GM12801 (cell line): Measurements from ENCODE around the gene THEMIS.

Source experiments
- TF ChIP-seq, protein P1 (sequence below): IDR thresholded peaks from one replicate; pipeline ENCODE4 v1.5.1; 2011; ENCODE audit warnings: control low read depth; ENCODE audit not compliant: insufficient read length; ENCODE audit errors: extremely low read depth

Gene THEMIS

DNA sequence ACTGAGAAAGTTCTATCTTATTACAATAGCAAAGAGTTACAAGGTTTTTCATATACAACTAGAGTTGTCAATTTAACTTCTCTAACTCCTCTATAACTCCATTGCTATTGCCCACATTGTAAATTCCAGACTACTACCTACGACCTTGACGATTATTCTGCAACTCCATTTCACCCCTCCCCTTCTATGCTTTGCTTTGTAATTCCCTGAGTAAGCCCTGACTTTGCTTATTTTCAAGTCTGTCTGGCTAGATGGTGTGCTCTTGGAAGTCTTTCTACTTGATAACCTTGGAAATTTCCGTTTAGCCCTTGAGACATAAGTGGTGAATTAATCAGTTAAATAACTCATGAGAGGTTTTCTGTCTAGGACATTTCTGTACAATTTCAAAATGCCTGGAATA, 162.4 kb downstream of the THEMIS start:
- TF ChIP-seq, protein P1, sequence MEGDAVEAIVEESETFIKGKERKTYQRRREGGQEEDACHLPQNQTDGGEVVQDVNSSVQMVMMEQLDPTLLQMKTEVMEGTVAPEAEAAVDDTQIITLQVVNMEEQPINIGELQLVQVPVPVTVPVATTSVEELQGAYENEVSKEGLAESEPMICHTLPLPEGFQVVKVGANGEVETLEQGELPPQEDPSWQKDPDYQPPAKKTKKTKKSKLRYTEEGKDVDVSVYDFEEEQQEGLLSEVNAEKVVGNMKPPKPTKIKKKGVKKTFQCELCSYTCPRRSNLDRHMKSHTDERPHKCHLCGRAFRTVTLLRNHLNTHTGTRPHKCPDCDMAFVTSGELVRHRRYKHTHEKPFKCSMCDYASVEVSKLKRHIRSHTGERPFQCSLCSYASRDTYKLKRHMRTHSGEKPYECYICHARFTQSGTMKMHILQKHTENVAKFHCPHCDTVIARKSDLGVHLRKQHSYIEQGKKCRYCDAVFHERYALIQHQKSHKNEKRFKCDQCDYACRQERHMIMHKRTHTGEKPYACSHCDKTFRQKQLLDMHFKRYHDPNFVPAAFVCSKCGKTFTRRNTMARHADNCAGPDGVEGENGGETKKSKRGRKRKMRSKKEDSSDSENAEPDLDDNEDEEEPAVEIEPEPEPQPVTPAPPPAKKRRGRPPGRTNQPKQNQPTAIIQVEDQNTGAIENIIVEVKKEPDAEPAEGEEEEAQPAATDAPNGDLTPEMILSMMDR, result no peak

GRCh38 chr6:127737768-127738167, 163.1 kb downstream of the THEMIS start:
- TF ChIP-seq, protein P1, result no peak

GRCh38 chr6:127737009-127737486, 163.8 kb downstream of the THEMIS start:
- TF ChIP-seq, protein P1, result no peak

GRCh38 chr6:127732927-127733326, 167.9 kb downstream of the THEMIS start:
- TF ChIP-seq, protein P1, result no peak

DNA sequence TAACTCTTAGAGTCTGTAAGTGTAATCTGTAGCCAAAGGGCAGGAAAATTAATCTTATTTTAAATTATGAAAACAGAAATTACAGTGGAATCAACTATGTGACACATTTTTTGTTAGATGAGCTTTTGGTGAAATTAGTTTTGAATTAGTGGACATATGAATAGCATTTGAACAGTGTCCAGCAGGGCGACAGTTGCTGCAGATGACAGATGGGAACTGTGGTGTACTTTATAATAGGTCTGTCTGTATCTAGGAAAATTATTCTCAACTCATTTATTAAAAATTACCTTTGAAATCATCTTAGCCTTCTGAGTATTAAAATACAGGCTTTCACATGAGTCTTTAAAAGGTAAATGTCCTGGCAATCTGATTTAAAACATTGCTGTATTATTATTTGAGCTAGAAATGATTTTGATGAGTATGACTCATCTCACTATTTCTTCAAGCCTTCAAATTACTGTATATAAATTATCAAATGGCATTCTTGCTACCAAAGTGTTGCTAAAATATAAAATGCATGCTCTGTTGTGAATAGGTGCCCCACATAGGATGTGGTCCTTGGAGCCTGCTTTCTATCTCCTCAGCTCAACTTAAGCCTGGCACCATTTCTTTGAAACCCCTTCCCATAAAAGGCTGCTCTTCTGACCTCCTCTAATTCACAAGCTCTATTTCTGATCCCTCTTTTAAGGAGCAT, 173.5 kb downstream of the THEMIS start:
- TF ChIP-seq, protein P1, result no peak

GRCh38 chr6:127725821-127726220, 175.0 kb downstream of the THEMIS start:
- TF ChIP-seq, protein P1, result no peak

- TF ChIP-seq, protein P1, result no peak
Measured at GRCh38 chr6:127718694-127719093, 182.2 kb downstream of the THEMIS start.
